Activated CD8-positive, alpha-beta T cell treated with anti-CD3 and anti-CD28 coated beads, Interleukin-2, amount 10 ng/mL, durations not matched to agents 7 days and 5 days (primary cell): ENCODE data around the gene PDLIM4. TPM values are rescaled to one million over a fixed set of nuclear protein-coding genes. Genes with fewer than 3 reads are reported as not detected.

Source experiments
- ATAC-seq: fragments of 150-1000 bp; cut with Tn5 transposase; one replicate; pipeline ENCODE4 v1.10.0; 2021; ENCODE audit warnings: moderate library complexity
- CTCF ChIA-PET: fragments of 350-600 bp; sonication (Branson Sonifier 250); formaldehyde crosslinking; loops from one replicate; lab custom pipeline; 2021; ENCODE audit warnings: antibody characterized with exemption; lab: Charles Lee
- POLR2A ChIA-PET: fragments of 350-600 bp; sonication (Branson Sonifier 250); formaldehyde crosslinking; loops from one replicate; lab custom pipeline; 2021; ENCODE audit warnings: antibody characterized with exemption; lab: Charles Lee
- DNase-seq: peaks from one replicate; pipeline ENCODE4 v3.0.0-alpha.2; 2020
- H3K27ac Mint-ChIP-seq: one replicate; pipeline ENCODE4 v1.8.0; 2021; ENCODE audit warnings: mild to moderate bottlenecking, mixed read lengths
- H3K27me3 Mint-ChIP-seq: one replicate; pipeline ENCODE4 v1.8.0; 2021; ENCODE audit warnings: low read depth, mixed read lengths
- H3K36me3 Mint-ChIP-seq: one replicate; pipeline ENCODE4 v1.8.0; 2021; ENCODE audit warnings: low read depth, mixed read lengths
- H3K4me1 Mint-ChIP-seq: one replicate; pipeline ENCODE4 v1.8.0; 2021; ENCODE audit warnings: low read depth, mixed read lengths
- H3K4me3 Mint-ChIP-seq: one replicate; pipeline ENCODE4 v1.8.0; 2021; ENCODE audit warnings: mild to moderate bottlenecking, mixed read lengths
- H3K9me3 Mint-ChIP-seq: one replicate; pipeline ENCODE4 v1.8.0; 2022; ENCODE audit warnings: mixed read lengths; ENCODE audit not compliant: insufficient read depth
- total RNA-seq, 2 experiments: library from RNA; stranded (reverse); gene quantifications; one replicate each; pipeline ENCODE4 v1.2.3, GENCODE V29; 2021

The PDLIM4 gene
- total RNA-seq, 2 experiments from 2014 or later = not detected

DNA sequence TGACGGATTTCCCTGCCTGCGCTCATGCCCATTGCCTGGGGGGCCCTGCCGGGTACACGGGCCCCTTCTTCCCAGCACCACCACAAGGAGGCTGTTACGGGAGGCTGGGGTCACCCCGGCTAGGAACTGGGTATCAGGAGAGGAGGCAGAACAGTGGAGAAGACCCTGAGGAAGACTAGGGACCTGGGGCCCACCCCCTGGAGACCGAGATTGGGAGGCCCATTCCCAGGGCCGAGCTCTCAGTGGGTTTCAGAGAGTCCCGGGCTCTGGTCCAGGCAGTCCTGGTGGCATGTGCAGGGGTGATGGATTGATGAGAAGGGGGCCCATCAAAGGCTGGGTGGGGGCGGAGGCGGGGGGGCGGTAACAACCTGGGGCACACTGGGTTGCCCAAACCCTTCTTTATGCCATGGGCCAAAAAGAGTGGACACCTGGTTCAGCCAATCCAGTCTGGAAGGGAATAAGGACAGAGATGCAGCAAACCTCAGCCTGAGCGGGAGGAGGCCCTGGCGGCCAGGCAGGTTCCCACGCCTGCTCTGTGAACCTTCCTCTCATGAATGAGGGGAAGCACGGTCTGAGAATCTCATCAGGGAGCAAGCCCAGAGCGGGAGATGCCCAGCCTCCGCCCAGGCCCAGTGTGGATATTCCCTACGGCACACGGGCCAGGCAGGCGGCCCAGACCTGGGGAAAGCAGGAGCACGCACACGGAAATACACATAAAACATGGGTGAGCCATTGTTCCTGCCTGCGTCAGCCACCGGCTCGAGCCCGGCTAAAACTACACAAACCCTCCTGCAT lies 29.1 kb upstream of the PDLIM4 start:
- ChIA-PET CTCF (interaction anchor here (3.3 kb wide), 1 partner anchor 9 kb away, joined by 31 read pairs; no protein-coding TSS in a partner anchor), POLR2A (no interaction called here)
- no peak overlapping the region for H3K27ac Mint-ChIP-seq
- ATAC-seq = no peak
- peaks cover 21% of the 10 kb centered on the region for H3K27me3 Mint-ChIP-seq
- no peaks in the 10 kb centered on the region for H3K9me3 Mint-ChIP-seq
- no peak for DNase-seq
- H3K4me1 Mint-ChIP-seq = peaks cover 36% of the 10 kb centered on the region
- no peaks in the 10 kb centered on the region for H3K36me3 Mint-ChIP-seq
- peak overlapping the region; percentile 44 for H3K4me3 Mint-ChIP-seq

- Mint-ChIP-seq H3K4me3 (peak overlapping the region; percentile 32), H3K36me3 (no peaks in the 10 kb centered on the region), H3K4me1 (peaks cover 36% of the 10 kb centered on the region), H3K27me3 (peaks cover 21% of the 10 kb centered on the region), H3K9me3 (no peaks in the 10 kb centered on the region), H3K27ac (no peak overlapping the region)
- POLR2A ChIA-PET = no interaction called here
- no peak for ATAC-seq
- no peak for DNase-seq
- CTCF ChIA-PET = interaction anchor here (3.3 kb wide), 1 partner anchor 9 kb away, joined by 31 read pairs; no protein-coding TSS in a partner anchor
Observed at GRCh38 chr5:132229236-132229635, 28.3 kb upstream of the PDLIM4 start.

DNA sequence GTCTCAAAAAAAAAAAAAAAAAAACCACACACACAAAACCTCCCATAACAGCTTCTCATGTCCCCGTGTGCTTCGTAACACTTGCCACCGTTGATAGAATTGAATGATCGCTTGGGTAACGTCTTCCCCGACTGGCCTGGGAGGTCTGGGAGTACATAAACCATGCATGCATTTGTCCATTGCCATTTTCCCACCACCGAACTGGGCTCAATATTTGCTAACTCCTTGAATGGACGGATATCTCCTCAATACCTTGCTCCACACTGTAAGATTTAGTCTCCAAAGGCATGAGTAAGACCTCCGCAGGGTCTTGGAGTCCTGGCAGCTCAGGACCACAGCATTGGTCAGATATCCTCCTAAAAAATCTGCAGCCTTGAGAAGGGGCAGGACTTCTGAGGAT lies 26.6 kb upstream of the PDLIM4 start:
- CTCF ChIA-PET = no interaction called here
- Mint-ChIP-seq H3K4me3 (no peak overlapping the region), H3K4me1 (peaks cover 32% of the 10 kb centered on the region), H3K9me3 (no peaks in the 10 kb centered on the region), H3K27ac (peak overlapping the region; percentile 11), H3K36me3 (no peaks in the 10 kb centered on the region), H3K27me3 (peaks cover 21% of the 10 kb centered on the region)
- DNase-seq (no peak), ATAC-seq (no peak)
- POLR2A ChIA-PET = no interaction called here

- no peak for ATAC-seq
- Mint-ChIP-seq H3K27ac (no peak overlapping the region), H3K9me3 (no peaks in the 10 kb centered on the region), H3K36me3 (no peaks in the 10 kb centered on the region), H3K4me1 (peaks cover 29% of the 10 kb centered on the region), H3K27me3 (peaks cover 16% of the 10 kb centered on the region), H3K4me3 (no peak overlapping the region)
- POLR2A ChIA-PET = no interaction called here
- CTCF ChIA-PET = no interaction called here
- DNase-seq = no peak
Observed at GRCh38 chr5:132232465-132232864, 25.0 kb upstream of the PDLIM4 start.

GRCh38 chr5:132233081-132233480 lies 24.4 kb upstream of the PDLIM4 start:
- DNase-seq (no peak), ATAC-seq (no peak)
- Mint-ChIP-seq H3K9me3 (no peaks in the 10 kb centered on the region), H3K27me3 (peaks cover 16% of the 10 kb centered on the region), H3K4me3 (no peak overlapping the region), H3K4me1 (peaks cover 29% of the 10 kb centered on the region), H3K27ac (no peak overlapping the region), H3K36me3 (no peaks in the 10 kb centered on the region)
- CTCF ChIA-PET = no interaction called here
- POLR2A ChIA-PET = no interaction called here

DNA sequence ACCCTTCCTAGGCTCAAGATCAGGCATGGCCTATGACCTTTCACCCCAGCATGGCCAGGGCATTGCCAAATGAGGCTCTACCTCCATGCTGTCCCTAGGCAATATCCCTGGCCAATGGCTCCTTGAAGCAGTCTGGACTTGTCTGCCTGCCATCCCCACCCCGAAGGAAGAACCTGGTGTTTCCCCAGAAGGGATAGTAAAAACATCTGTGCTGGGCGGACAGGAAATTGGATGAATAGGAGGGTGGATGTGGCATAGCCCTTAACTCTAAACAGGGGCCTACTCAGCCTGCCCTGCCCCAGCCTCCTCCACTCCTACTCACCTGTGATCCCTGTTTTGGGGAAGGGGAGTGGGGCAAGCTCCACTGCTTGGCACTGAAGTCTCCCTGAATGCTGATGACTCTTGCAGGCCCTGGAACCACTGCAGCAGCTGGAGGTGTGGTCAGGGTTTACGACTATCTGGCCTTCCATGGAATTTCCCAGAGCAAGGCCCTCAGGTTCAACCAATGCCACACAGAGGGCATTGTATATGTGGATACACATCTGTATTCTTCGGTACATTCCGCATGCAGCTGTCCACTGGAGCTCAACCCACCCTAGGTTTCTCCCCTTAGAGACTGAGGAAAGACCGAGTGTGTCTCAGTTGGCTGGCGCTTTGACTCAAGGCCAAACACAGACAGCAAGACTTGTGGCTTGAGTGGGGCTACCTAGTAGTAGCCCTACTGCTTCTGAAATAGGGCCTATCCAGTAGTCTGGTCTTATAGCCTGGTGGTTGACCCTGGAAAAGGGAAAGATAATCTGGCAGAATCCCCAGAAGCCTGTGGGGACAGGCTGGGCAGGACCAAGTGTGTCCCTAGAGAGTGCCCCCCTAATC lies 23.4 kb upstream of the PDLIM4 start:
- peaks cover 27% of the 10 kb centered on the region for H3K4me1 Mint-ChIP-seq
- H3K4me3 Mint-ChIP-seq = no peak overlapping the region
- POLR2A ChIA-PET = no interaction called here
- H3K36me3 Mint-ChIP-seq = no peaks in the 10 kb centered on the region
- H3K27ac Mint-ChIP-seq = no peak overlapping the region
- no peaks in the 10 kb centered on the region for H3K9me3 Mint-ChIP-seq
- no peak for DNase-seq
- no peak for ATAC-seq
- CTCF ChIA-PET = interaction anchor here (1.6 kb wide), 1 partner anchor 53 kb away, joined by 6 read pairs; no protein-coding TSS in a partner anchor
- H3K27me3 Mint-ChIP-seq = peaks cover 14% of the 10 kb centered on the region

DNA sequence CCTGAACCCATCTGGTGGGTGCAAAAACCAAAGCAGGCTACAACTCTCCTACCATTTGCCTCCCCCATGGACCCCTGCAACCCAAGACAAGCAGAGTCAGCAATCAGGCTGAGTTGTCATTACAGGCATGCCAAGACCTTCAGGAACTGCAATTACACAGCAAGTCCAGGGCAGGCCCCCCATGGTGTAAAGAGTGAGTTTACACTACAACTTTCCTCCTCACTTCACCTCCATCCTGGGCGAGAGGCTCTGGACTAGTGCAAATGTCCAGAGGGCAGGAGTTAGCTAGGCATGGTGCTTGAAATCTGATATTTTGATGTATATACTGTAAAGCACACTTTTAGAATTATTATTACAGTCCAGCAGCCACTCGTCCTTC lies 22.8 kb upstream of the PDLIM4 start:
- peaks cover 9% of the 10 kb centered on the region for H3K27me3 Mint-ChIP-seq
- CTCF ChIA-PET = interaction anchor here (1.6 kb wide), 1 partner anchor 54 kb away, joined by 6 read pairs; no protein-coding TSS in a partner anchor
- no peak overlapping the region for H3K4me3 Mint-ChIP-seq
- H3K36me3 Mint-ChIP-seq = no peaks in the 10 kb centered on the region
- POLR2A ChIA-PET = no interaction called here
- no peaks in the 10 kb centered on the region for H3K9me3 Mint-ChIP-seq
- ATAC-seq = no peak
- no peak for DNase-seq
- no peak overlapping the region for H3K27ac Mint-ChIP-seq
- peaks cover 21% of the 10 kb centered on the region for H3K4me1 Mint-ChIP-seq

DNA sequence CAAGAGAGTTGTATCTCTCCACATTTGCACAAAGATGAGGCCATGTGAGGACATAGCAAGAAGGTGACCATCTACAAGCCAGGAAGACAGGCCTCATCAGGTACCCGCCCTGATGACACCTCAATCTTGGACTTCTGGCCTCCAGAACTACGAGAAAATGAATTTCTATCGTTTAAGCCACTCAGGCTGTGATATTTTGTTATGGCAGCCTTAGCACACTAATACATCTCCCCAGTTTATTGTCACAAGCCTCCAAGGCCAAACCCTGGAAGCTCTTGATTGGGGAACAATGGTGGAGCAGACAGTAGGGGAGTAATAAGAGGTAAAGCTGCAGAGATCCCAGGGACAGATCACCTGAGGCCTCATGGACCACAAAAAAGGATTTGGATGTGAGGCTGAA lies 22.2 kb upstream of the PDLIM4 start:
- no peak for DNase-seq
- ChIA-PET POLR2A (no interaction called here), CTCF (interaction anchor here (0.7 to 1.6 kb wide), 4 partner anchors 9 to 171 kb away, joined by 3 to 6 read pairs (median 4); no protein-coding TSS in a partner anchor)
- Mint-ChIP-seq H3K27ac (no peak overlapping the region), H3K27me3 (peaks cover 5% of the 10 kb centered on the region), H3K4me3 (no peak overlapping the region), H3K36me3 (no peaks in the 10 kb centered on the region), H3K9me3 (no peaks in the 10 kb centered on the region), H3K4me1 (peaks cover 15% of the 10 kb centered on the region)
- no peak for ATAC-seq

- peaks cover 3% of the 10 kb centered on the region for H3K27me3 Mint-ChIP-seq
- H3K9me3 Mint-ChIP-seq = no peaks in the 10 kb centered on the region
- ChIA-PET POLR2A (no interaction called here), CTCF (interaction anchor here (0.6 to 3.9 kb wide), 18 partner anchors 9 to 460 kb away, joined by 3 to 31 read pairs (median 8); partner anchors contain the start of genes CSF2, P4HA2 and SLC22A5)
- H3K4me1 Mint-ChIP-seq = peaks cover 2% of the 10 kb centered on the region
- no peaks in the 10 kb centered on the region for H3K36me3 Mint-ChIP-seq
- DNase-seq (no peak), ATAC-seq (no peak)
- no peak overlapping the region for H3K4me3 Mint-ChIP-seq
- H3K27ac Mint-ChIP-seq = peak overlapping the region; percentile 1
Observed at GRCh38 chr5:132237141-132237540, 20.4 kb upstream of the PDLIM4 start.

GRCh38 chr5:132237670-132238069 lies 19.8 kb upstream of the PDLIM4 start:
- H3K27me3 Mint-ChIP-seq = peaks cover 2% of the 10 kb centered on the region
- ChIA-PET POLR2A (no interaction called here), CTCF (interaction anchor here (0.6 to 3.9 kb wide), 48 partner anchors 9 to 266 kb away, joined by 3 to 31 read pairs (median 5); partner anchors contain the start of genes CSF2, P4HA2 and SLC22A5)
- H3K4me1 Mint-ChIP-seq = peaks cover 2% of the 10 kb centered on the region
- H3K36me3 Mint-ChIP-seq = no peaks in the 10 kb centered on the region
- H3K27ac Mint-ChIP-seq = no peak overlapping the region
- H3K4me3 Mint-ChIP-seq = no peak overlapping the region
- DNase-seq (no peak), ATAC-seq (no peak)
- no peaks in the 10 kb centered on the region for H3K9me3 Mint-ChIP-seq

DNA sequence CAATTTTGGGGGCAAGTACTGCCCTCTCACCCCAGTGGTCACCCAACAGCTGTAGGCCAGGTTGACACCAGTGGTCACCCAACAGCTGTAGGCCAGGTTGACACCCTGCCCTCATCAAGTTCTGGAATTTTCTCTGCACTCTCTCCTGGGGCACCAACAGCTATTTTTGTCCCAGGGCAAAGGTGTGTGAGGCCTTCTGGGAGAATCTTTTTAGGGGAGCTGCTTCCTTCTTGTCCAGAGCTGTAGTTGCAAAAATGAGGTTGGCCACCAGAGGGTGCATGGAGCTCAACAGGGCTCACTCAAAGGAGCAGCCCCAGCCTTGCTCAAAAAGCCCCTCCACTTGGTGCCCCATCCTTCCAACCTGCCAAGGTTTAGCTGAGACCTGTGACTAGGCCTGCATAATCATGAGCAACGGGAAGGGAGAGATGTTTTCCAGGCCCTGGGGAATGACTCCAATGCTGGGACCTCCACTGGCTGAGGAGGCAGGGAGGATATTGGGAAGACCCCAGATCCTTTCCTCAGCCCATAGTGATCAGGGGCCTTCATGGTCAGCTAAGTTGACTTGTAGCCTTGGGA lies 19.2 kb upstream of the PDLIM4 start:
- H3K4me3 Mint-ChIP-seq = no peak overlapping the region
- ChIA-PET POLR2A (no interaction called here), CTCF (interaction anchor here (0.6 to 3.9 kb wide), 53 partner anchors 9 to 434 kb away, joined by 3 to 31 read pairs (median 5); partner anchors contain the start of genes P4HA2 and SLC22A5)
- no peak overlapping the region for H3K27ac Mint-ChIP-seq
- peaks cover 2% of the 10 kb centered on the region for H3K4me1 Mint-ChIP-seq
- H3K9me3 Mint-ChIP-seq = no peaks in the 10 kb centered on the region
- no peaks in the 10 kb centered on the region for H3K36me3 Mint-ChIP-seq
- peak; percentile 90 for ATAC-seq
- peaks cover 2% of the 10 kb centered on the region for H3K27me3 Mint-ChIP-seq
- DNase-seq = peak; percentile 87
